ENCODE results near the gene BASP1.
A peak's percentile ranks its signal among the peaks of the same experiment; 100 is the strongest.

The BASP1 gene

GRCh38 chr5:17295671-17296070 is 78.2 kb downstream of the BASP1 start:
- no peak overlapping the region for H3K27ac ChIP-seq
- TF ChIP-seq CTCF (IDR thresholded peaks at IDR 0.05) = no peak
- no peaks in the 10 kb centered on the region for H3K36me3 ChIP-seq
- no peak overlapping the region for H3K4me3 ChIP-seq (ENCODE audit: low read depth in 1 of 2, low read length in 1 of 2)
- H3K9me3 ChIP-seq = no peaks in the 10 kb centered on the region
- peaks cover 6 to 7% of the 10 kb centered on the region in 2 experiments for H3K4me1 ChIP-seq (ENCODE audit: control insufficient read depth in 1 of 2, insufficient read depth in 1 of 2, low read depth in 1 of 2, low read length in 1 of 2)
- H3K27me3 ChIP-seq = no peaks in the 10 kb centered on the region

- Histone ChIP-seq H3K27me3 (no peaks in the 10 kb centered on the region), H3K4me1 (ENCODE audit: control insufficient read depth in 1 of 2, insufficient read depth in 1 of 2, low read depth in 1 of 2, low read length in 1 of 2) (peaks cover 20 to 27% of the 10 kb centered on the region in 2 experiments), H3K4me3 (ENCODE audit: low read depth in 1 of 2, low read length in 1 of 2) (no peak overlapping the region), H3K27ac (peak overlapping the region; percentile 46), H3K9me3 (no peaks in the 10 kb centered on the region), H3K36me3 (no peaks in the 10 kb centered on the region)
- no peak for TF ChIP-seq CTCF (IDR thresholded peaks at IDR 0.05)
Measured at GRCh38 chr5:17302106-17302505, 84.7 kb downstream of the BASP1 start.

- Histone ChIP-seq H3K9me3 (no peaks in the 10 kb centered on the region), H3K27ac (peak overlapping the region; percentile 46), H3K4me1 (ENCODE audit: control insufficient read depth in 1 of 2, insufficient read depth in 1 of 2, low read depth in 1 of 2, low read length in 1 of 2) (peaks cover 20 to 27% of the 10 kb centered on the region in 2 experiments), H3K36me3 (no peaks in the 10 kb centered on the region), H3K27me3 (no peaks in the 10 kb centered on the region), H3K4me3 (ENCODE audit: low read depth in 1 of 2, low read length in 1 of 2) (no peak overlapping the region)
- TF ChIP-seq CTCF (IDR thresholded peaks at IDR 0.05) = no peak
Measured at GRCh38 chr5:17302604-17303003, 85.2 kb downstream of the BASP1 start.

GRCh38 chr5:17304282-17304681 is 86.9 kb downstream of the BASP1 start:
- Histone ChIP-seq H3K4me1 (ENCODE audit: control insufficient read depth in 1 of 2, insufficient read depth in 1 of 2, low read depth in 1 of 2, low read length in 1 of 2) (peaks cover 20 to 27% of the 10 kb centered on the region in 2 experiments), H3K4me3 (ENCODE audit: low read depth in 1 of 2, low read length in 1 of 2) (no peak overlapping the region), H3K9me3 (no peaks in the 10 kb centered on the region), H3K36me3 (no peaks in the 10 kb centered on the region), H3K27me3 (no peaks in the 10 kb centered on the region), H3K27ac (no peak overlapping the region)
- no peak for TF ChIP-seq CTCF (IDR thresholded peaks at IDR 0.05)

- peaks cover 20 to 27% of the 10 kb centered on the region in 2 experiments for H3K4me1 ChIP-seq (ENCODE audit: control insufficient read depth in 1 of 2, insufficient read depth in 1 of 2, low read depth in 1 of 2, low read length in 1 of 2)
- no peak for TF ChIP-seq CTCF (IDR thresholded peaks at IDR 0.05)
- H3K36me3 ChIP-seq = no peaks in the 10 kb centered on the region
- H3K27ac ChIP-seq = no peak overlapping the region
- H3K4me3 ChIP-seq (ENCODE audit: low read depth in 1 of 2, low read length in 1 of 2) = no peak overlapping the region
- no peaks in the 10 kb centered on the region for H3K27me3 ChIP-seq
- no peaks in the 10 kb centered on the region for H3K9me3 ChIP-seq
Measured at GRCh38 chr5:17305017-17305416, 87.6 kb downstream of the BASP1 start.
